NCI-H226 (cell line): ENCODE data around the gene FAM3C.

Experiments used
- DNase-seq: peaks from one replicate; pipeline ENCODE4 v3.0.0-alpha.2; 2015

The FAM3C gene

GRCh38 chr7:121376979-121377378 is 19.1 kb downstream of the FAM3C start:
- no peak for DNase-seq

GRCh38 chr7:121373177-121373576 is 22.9 kb downstream of the FAM3C start:
- no peak for DNase-seq

GRCh38 chr7:121372376-121373010 is 23.6 kb downstream of the FAM3C start:
- DNase-seq: no peak

GRCh38 chr7:121371883-121372282 is 24.2 kb downstream of the FAM3C start:
- no peak for DNase-seq

- DNase-seq: no peak
These were observed 24.7 kb downstream of the FAM3C start for GRCh38 chr7:121371367-121371766.

GRCh38 chr7:121369462-121369861 is 26.6 kb downstream of the FAM3C start:
- peak; percentile 17 for DNase-seq

GRCh38 chr7:121366852-121367431 is 29.2 kb downstream of the FAM3C start:
- peak; percentile 11 for DNase-seq

- no peak for DNase-seq
These were observed 35.5 kb downstream of the FAM3C start for GRCh38 chr7:121360564-121360963.

GRCh38 chr7:121355574-121355973 is 40.5 kb downstream of the FAM3C start:
- DNase-seq: no peak

GRCh38 chr7:121352323-121352722 is 43.8 kb downstream of the FAM3C start:
- no peak for DNase-seq

- DNase-seq: no peak
These were observed 44.4 kb downstream of the FAM3C start for GRCh38 chr7:121351682-121352081.

- no peak for DNase-seq
These were observed 51.6 kb downstream of the FAM3C start for GRCh38 chr7:121344497-121344896.

- no peak for DNase-seq
These were observed 52.0 kb downstream of the FAM3C start for GRCh38 chr7:121344093-121344492.

- no peak for DNase-seq
These were observed 52.8 kb downstream of the FAM3C start for GRCh38 chr7:121343302-121343701.

GRCh38 chr7:121342631-121343030 is 53.5 kb downstream of the FAM3C start:
- DNase-seq: no peak

- DNase-seq: no peak
These were observed 54.2 kb downstream of the FAM3C start for GRCh38 chr7:121341933-121342332.

GRCh38 chr7:121339082-121339481 is 57.0 kb downstream of the FAM3C start:
- no peak for DNase-seq

- DNase-seq: no peak
These were observed 58.7 kb downstream of the FAM3C start for GRCh38 chr7:121337398-121337797.

- no peak for DNase-seq
These were observed 59.5 kb downstream of the FAM3C start for GRCh38 chr7:121336579-121336978.

- no peak for DNase-seq
These were observed 61.0 kb downstream of the FAM3C start for GRCh38 chr7:121334875-121335648.

- DNase-seq: no peak
These were observed 61.7 kb downstream of the FAM3C start for GRCh38 chr7:121334376-121334775.

GRCh38 chr7:121331574-121331973 is 64.5 kb downstream of the FAM3C start:
- DNase-seq: no peak

GRCh38 chr7:121331048-121331447 is 65.1 kb downstream of the FAM3C start:
- DNase-seq: no peak
